ENCODE results near the gene ORM2.

Gene ORM2

GRCh38 chr9:114371343-114371944 is 41.8 kb downstream of the ORM2 start:
- no peak for DNase-seq (ENCODE audit: low spot score)

GRCh38 chr9:114371973-114372917 is 42.6 kb downstream of the ORM2 start:
- no peak for DNase-seq (ENCODE audit: low spot score)

DNA sequence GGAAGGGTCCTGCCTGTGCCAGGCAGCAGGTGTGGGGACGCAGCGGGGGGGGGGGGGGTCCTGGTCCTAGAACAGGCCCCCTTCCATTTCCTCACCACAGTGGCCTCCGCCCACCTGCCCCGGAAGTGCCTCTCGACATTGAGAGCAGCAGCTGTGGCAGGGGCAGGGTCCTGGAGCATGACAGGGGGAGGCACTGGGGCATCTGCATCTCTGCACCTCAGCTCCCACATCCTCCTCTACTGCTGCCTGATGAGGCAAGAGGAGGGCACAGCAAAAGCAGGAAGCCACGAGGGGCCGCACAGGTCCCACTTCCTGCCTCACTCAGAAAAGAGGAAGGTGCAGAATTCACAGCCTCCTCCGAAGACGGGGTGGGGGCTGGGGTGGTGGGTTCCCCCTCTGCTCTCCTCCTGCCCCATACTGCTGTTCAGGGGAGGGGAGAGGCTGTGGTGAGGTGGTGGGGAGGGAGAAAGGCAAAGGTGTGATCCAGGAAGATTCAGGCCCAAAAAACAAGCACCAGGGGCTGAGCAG is 43.3 kb downstream of the ORM2 start:
- no peak for DNase-seq (ENCODE audit: low spot score)

DNA sequence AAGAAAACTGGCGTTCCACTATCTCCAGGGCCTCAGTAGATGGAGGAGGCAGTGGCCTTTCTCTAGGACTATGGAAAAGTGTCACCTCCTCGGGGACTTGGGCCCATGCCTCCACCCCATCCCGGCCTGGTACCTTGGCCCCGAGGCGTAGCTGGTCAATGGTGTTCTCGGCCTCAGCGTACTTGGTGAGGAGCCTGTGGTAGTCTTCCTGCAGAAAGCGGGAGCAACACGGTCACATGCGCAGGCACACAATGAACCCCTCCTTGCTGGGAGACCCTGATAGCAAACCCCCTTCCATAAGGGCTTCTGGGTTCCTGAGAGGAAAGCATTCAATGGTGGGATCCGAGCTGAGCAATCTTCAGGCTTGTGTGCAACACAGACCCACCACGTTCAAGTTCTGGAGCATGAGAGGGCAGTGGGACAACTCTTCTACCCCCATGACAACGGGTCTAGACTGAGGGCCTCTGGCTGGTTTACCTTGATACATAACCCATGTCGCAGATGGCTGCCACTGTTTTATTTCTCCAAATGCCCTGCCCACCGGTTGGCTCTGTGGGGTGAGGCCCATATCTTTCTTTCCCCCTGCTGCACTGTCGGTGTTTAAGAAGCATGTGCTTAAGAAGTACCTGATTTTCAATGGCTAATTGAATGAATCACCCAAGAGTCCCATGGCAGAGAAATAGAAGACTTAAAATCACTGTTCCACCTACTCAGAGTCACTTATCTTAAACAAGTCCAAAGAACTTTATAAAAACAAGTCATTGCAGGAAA is 44.5 kb downstream of the ORM2 start:
- no peak for DNase-seq (ENCODE audit: low spot score)

DNA sequence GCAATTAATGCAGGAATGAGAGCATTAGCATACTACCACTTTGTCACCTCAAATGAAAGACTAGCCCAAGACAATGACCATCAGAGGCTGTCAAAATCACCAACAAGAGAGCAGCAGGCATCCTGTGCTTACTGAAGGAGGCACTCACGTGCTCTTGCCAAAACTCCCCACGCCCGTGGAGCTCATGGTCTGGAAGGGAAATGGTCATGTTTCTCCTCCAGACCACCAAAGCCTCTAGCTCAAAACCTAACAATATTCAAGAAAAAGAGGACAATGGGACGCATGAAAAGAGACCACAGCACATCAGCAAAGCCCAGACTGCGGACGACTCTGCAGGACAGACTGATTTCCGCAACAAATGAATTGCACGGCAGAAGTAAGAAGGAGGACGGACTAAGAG is 45.3 kb downstream of the ORM2 start:
- DNase-seq (ENCODE audit: low spot score) = no peak

GRCh38 chr9:114375386-114376175 is 45.9 kb downstream of the ORM2 start:
- DNase-seq (ENCODE audit: low spot score) = no peak

DNA sequence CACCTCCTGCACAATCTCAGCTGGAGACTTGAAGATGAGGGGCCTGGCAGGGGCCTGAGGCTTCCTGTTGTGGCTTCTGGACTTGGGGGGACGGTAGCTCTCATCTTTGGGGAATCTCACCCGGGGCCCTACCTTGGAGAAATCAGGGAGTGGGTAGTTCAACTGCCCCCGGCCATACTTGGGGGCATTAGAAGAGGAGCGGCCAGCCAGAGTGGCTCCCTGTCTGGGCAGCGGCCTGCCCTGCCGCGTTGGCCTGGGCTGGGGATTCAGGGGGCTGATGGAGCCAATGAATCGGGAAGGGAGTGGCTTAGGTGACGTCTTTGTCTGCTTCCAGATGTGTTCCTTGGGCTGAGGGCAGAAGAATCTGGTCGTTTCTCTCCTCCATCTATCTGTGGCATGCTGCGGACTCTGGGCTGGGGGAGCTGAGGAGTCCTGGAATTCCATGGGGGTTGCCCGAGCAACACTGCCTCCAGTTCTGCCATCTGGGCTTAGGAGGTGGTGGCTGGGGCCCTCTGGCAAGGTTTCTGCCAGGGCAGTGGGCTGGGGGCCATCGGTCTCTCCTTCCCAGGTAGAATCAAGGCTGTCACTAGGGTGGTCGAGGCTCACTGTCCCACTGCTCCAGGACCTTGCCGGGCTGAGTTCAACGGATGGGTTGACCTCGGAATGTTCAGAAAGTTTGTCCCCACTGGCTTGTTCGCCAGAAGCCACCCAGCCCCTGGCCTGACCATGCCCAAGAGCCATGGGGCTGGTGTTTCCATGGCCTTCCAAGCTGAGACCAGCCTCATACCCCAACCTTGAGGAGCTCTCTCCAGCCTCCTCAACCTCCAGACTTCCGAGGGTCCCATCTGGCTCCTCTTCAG is 47.1 kb downstream of the ORM2 start:
- DNase-seq (ENCODE audit: low spot score) = no peak

- no peak for DNase-seq (ENCODE audit: low spot score)
These were observed 48.3 kb downstream of the ORM2 start for GRCh38 chr9:114378016-114378415.

GRCh38 chr9:114378883-114379282 is 49.2 kb downstream of the ORM2 start:
- no peak for DNase-seq (ENCODE audit: low spot score)

Data from HuH-7.5 (cell line).